Glomerular visceral epithelial cell (primary cell): ENCODE results near the gene BEX5.
"Not testable (repeated sequence)": the region's sequence is repeated elsewhere in the genome, so short reads cannot be mapped to it uniquely, and the experiment has no call there.

ENCODE experiments used
- DNase-seq: peaks from one replicate; pipeline ENCODE4 v3.0.0-alpha.2; 2016; ENCODE audit errors: extremely low spot score

BEX5 gene

GRCh38 chrX:102155806-102156179 lies at the start of gene BEX5:
BEX5 (minus strand) TSS chrX:102155977; CDS start chrX:102154265, 1,712 bp downstream.
- no peak for DNase-seq

DNA sequence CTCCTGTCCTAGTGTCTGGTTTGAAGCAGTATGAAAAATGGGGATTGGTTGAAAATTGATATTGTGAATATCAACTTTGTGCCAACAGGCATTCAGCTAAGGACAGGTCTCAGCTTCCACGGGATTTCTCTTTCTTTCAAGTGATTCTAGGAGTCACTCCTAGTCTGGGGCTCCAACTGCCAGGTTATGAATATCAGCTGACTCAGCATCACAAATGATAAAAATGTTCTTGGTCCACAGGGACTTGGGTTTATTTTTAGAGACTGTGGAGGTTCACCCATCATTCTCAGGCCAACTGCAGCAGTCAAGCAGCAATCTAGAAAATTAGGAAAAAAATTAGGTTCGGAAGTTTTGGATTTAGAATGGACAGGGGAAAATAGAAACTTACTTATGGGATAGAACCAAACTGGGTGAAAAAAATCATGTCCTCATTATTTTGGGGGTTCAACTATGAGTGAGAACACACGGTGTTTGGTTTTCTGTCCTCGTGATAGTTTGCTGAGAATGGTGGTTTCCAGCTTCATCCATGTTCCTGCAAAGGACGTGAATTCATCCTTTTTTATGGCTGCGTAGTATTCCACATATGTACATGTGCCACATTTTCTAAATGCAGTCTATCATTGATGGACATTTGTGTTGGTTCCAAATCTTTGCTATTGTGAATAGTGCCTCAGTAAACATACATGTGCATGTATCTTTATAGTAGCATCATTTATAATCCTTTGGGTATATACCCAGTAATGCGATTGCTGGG lies 30.4 kb upstream of the BEX5 start:
- DNase-seq = no peak

GRCh38 chrX:102154900-102155805 lies 624 bp downstream of the BEX5 start:
- DNase-seq = no peak

DNA sequence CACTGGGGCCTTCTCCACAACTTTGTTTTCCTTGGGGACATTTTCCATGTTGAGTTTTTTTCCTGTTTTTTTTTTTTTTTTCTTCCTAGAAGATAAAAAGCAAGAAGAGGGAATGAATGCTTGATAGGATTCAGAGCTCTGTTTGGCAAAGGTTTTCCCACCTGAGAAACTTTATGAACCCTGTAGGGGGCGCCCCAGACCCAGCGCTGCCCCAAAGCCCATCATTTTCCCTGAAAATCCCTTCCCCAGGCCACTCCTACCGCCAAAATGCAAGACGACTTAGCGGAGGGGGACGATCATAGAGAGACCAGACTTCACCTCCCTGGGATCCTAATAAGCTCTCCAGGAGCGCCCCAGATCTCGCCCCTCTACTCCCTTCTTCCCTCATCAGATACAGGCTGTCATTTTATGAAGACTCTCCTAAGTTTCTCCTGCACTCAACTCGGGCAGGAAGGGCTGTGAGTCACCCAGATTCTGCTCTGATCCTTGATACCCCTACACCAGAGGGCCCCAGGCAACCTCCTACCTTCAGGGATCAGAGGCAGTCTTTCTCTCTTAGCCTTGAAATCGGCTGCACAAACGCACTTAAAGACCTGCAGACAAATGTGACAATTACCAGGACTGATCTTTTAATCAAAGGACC lies 1.4 kb downstream of the BEX5 start:
- no peak for DNase-seq

GRCh38 chrX:102142274-102142673 lies 13.5 kb downstream of the BEX5 start, which contains the start of gene TCEAL6:
TCEAL6 (minus strand) TSS chrX:102142481.
- DNase-seq = not testable (repeated sequence)

DNA sequence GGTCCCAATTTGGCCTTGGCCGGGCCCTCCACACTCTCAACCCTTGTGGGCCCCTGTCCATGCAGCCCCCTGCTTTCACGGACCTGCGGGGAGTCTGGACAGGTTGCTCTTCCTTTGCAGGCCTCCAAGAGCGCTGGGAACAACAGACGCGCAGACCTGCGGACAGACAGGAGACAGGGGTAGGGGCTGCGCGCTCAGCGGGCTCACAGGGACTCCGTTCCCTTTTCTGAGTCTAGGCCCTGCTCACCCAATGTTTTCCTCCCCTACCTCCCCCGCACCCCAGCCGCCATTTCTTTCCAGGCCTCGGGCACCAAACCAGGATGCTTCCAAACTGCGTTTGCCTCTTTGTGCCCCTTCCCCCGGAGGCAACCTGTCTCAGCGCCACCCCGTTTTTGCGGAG lies 14.1 kb downstream of the BEX5 start:
- not testable (repeated sequence) for DNase-seq

- DNase-seq = not testable (repeated sequence)
Observed at GRCh38 chrX:102140876-102141275, 14.9 kb downstream of the BEX5 start.

DNA sequence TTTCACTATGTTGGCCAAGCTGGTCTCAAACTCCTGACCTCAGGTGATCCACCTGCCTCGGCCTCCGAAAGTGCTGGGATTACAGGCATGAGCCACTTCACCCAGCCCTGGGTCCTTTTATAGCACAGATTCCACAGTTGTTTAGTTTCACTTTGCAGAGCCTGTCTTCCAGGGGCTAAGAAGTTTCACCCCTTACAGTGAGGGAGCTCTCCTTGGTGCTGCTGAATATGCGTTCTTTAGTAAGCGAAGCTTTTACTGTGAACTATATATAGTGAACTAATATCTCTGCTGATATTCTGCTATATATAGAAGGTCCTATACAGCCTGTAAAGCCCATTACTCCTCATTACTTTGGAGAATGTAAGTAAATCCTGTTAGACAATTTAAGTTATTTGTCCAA lies 17.7 kb downstream of the BEX5 start:
- no peak for DNase-seq

DNA sequence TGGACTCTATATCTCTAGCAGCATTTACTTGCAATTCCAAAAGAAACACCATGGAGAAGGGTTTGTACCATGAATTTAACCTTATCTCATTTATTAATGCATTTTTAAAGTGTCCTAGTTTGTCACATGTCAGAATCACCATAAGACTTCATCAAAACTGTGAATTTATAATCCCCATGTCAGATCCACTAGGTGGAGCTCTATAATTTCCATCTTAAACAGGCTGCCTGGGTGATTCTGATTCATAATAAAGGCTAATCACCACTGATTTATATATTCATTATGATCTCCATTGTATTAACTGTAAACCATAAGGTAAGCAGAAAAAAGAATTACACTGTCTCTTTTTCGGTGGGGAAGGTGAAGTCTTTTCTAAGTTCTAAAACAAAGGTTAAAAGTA lies 26.3 kb downstream of the BEX5 start:
- DNase-seq = no peak

GRCh38 chrX:102126863-102127262 lies 28.9 kb downstream of the BEX5 start:
- DNase-seq = no peak

- DNase-seq = not testable (repeated sequence)
Observed at GRCh38 chrX:102126080-102126818, 29.5 kb downstream of the BEX5 start.

- not testable (repeated sequence) for DNase-seq
Observed at GRCh38 chrX:102125436-102125835, 30.3 kb downstream of the BEX5 start, which contains the start of gene TCEAL2. TCEAL2 (plus strand) TSS chrX:102125679; CDS start chrX:102126831, 1,152 bp downstream.

DNA sequence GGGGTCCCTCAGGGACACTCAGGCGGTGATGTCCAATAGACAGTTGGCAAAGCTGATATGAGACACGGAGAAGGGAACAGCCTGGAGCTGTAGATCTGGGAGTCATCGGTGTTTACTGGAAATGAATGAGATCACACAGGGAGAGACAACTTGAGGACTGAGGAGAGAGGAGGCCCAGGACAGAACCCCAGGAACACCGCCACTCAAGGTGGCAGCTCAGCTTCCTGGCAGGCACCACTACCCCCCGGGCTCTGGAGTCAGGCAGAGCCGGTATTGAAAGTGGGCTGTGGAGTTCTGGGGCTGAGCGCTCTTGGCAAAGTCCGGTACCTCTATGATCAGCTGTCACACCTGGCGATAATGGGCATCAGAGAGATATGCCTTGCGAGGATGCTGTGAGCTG lies 30.8 kb downstream of the BEX5 start:
- DNase-seq = not testable (repeated sequence)

GRCh38 chrX:102115748-102116147 lies 40.0 kb downstream of the BEX5 start:
- DNase-seq = no peak

DNA sequence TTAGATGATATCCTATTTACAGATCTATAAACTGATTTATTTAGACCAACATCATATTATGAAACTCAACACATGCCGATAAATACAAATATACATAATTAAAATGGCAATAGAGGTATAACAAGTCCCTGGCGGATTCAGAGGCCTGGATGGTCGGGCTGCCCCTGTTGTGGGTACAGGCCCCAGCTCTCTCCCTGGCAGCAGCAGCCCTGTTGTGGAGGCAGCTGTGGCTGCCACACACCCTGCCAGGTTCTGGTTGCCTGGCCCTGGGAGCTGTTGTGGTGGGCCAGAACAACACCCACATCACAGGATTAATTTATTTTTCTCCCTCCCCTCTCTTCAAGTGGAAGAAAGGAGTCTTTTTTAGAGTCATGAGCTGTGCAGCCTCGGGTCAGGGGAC lies 42.4 kb downstream of the BEX5 start:
- DNase-seq = no peak
